22Rv1 (cell line): ENCODE measurements around the gene ACOX1.

Experiments used
- CTCF ChIP-seq: fragments of 450-650 bp; IDR thresholded peaks from 2 replicates; pipeline ENCODE4 v1.5.1; 2017; ENCODE audit warnings: mild to moderate bottlenecking
- ZFX ChIP-seq: fragments of 450-650 bp; IDR thresholded peaks from 2 replicates; pipeline ENCODE4 v1.6.1; 2017; ENCODE audit warnings: antibody characterized with exemption, borderline replicate concordance

DNA sequence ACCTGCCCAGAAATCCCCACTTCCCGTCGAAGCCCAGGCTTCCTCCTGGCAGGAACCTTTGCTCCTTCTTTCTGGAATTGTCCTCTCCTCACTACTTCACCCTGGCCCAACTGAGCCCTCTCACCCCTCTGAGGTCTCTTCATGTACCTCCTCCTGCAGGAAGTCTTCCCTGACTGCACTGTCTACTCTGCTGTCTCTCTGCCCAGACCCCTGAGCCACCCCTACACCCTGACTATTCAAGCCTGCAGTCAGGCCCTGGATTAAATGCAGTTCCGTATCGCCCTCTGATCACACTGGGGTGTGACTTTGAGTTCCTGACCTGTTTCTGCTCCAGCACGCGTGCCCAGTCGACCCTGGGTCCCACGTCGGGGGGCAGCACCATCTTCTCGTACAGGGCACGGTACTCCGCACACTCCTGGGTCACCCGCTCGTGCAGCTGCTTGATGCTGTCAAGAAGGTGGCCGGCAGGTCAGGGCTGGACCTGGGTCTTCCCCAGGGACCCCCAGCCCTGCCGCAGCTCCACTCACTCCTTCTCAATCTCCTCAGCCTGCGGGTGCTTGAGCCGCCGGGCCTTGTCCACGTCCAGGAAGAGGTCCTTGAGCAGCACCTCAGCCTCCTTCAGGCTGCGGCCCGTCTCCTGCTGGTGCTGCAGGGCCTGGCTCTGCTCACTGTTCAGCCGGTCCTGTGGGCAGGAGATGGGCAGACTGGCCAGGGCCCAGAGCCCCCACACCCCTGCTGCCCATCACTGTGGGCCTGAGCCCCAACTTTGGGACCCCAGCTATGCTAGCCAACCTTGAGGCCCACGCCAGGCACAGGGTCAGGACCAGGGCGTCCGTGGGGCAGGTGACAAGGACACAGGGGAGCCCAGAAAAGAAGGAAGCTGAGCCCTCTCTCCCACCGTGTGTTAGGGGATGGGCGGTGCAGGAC, 44.3 kb upstream of the ACOX1 start:
- TF ChIP-seq CTCF (no peak), ZFX (no peak)
